ENCODE results near the gene S100A9.

DNA sequence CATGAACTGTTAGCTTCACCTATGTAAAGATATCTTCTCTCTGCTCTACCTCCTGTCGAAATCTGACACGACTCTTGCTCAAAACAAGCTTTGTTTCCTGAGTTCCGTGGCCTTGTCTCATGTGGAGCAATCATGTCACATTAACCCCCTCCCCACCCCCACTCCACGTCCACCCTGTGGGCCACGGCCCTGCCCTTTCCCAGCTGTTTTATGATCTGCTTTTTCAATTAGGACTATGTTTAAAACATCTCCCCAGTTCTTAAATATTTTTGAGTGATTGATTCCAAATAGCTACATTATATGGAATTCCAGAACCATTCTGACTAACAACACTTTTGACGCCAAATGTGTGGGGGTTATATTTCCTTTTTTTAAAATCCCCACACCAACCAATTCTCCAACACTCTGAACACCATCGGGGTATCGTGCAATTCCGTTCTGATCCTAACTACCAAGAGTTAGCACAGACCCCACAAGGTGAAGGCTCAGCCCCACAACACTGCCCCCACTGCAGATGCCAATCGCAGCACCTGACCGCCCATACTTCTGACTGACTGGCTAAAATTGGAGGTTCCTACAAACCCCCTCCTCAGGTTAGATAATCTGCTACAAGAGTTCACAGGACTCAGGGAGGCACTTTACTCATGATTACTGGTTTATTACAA is 45.9 kb downstream of the S100A9 start:
- TF ChIP-seq, protein P1, sequence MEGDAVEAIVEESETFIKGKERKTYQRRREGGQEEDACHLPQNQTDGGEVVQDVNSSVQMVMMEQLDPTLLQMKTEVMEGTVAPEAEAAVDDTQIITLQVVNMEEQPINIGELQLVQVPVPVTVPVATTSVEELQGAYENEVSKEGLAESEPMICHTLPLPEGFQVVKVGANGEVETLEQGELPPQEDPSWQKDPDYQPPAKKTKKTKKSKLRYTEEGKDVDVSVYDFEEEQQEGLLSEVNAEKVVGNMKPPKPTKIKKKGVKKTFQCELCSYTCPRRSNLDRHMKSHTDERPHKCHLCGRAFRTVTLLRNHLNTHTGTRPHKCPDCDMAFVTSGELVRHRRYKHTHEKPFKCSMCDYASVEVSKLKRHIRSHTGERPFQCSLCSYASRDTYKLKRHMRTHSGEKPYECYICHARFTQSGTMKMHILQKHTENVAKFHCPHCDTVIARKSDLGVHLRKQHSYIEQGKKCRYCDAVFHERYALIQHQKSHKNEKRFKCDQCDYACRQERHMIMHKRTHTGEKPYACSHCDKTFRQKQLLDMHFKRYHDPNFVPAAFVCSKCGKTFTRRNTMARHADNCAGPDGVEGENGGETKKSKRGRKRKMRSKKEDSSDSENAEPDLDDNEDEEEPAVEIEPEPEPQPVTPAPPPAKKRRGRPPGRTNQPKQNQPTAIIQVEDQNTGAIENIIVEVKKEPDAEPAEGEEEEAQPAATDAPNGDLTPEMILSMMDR (IDR thresholded peaks at IDR 0.05; ENCODE audit: poor library complexity): no peak
- TF ChIP-seq EZH2 (IDR thresholded peaks at IDR 0.05; ENCODE audit: borderline replicate concordance) (no peak), EZH2phosphoT487 (IDR thresholded peaks at IDR 0.05; ENCODE audit: low read depth, severe bottlenecking, unreplicated experiment) (no peak)
